RWPE2 (cell line): ENCODE data around the gene C20orf96.
A peak's percentile ranks its signal among the peaks of the same experiment; 100 is the strongest.

Source experiments
- ATAC-seq: fragments of 200-7000 bp; cut with Tn5 transposase; 3 replicates; pipeline ENCODE4 v1.9.1; 2021; ENCODE audit warnings: low read depth
- DNase-seq: peaks from one replicate; pipeline ENCODE4 v3.0.0-alpha.2; 2020; ENCODE audit warnings: low spot score
- H3K27ac ChIP-seq: fragments of 450-650 bp; 2 replicates; pipeline ENCODE4 v1.5.1; 2017; ENCODE audit warnings: mild to moderate bottlenecking; ENCODE audit not compliant: poor library complexity, severe bottlenecking
- H3K27me3 ChIP-seq: fragments of 250-450 bp; sonication (Bioruptor Pico); 2 replicates; pipeline ENCODE4 v1.5.1; 2021; ENCODE audit warnings: mild to moderate bottlenecking, moderate library complexity; ENCODE audit not compliant: insufficient read depth, poor library complexity, severe bottlenecking
- H3K36me3 ChIP-seq: fragments of 250-450 bp; sonication (Bioruptor Pico); 2 replicates; pipeline ENCODE4 v1.5.1; 2020; ENCODE audit warnings: low read depth, mild to moderate bottlenecking, moderate library complexity
- H3K4me1 ChIP-seq: fragments of 250-450 bp; sonication (Bioruptor Pico); 2 replicates; pipeline ENCODE4 v1.5.1; 2021; ENCODE audit warnings: mild to moderate bottlenecking, moderate library complexity; ENCODE audit not compliant: insufficient read depth, poor library complexity, severe bottlenecking
- H3K4me3 ChIP-seq: fragments of 250-450 bp; sonication (Bioruptor Pico); 2 replicates; pipeline ENCODE4 v1.5.1; 2021; ENCODE audit warnings: mild to moderate bottlenecking, moderate library complexity; ENCODE audit not compliant: severe bottlenecking
- H3K9me3 ChIP-seq: fragments of 250-450 bp; sonication (Bioruptor Pico); 2 replicates; pipeline ENCODE4 v1.5.1; 2021; ENCODE audit warnings: mild to moderate bottlenecking, moderate library complexity; ENCODE audit not compliant: severe bottlenecking
- TF ChIP-seq, protein P1 (sequence below): fragments of 450-650 bp; IDR thresholded peaks from one replicate; pipeline ENCODE4 v1.5.1; 2017; ENCODE audit warnings: mild to moderate bottlenecking, moderate library complexity; ENCODE audit not compliant: poor library complexity, severe bottlenecking

Gene C20orf96

DNA sequence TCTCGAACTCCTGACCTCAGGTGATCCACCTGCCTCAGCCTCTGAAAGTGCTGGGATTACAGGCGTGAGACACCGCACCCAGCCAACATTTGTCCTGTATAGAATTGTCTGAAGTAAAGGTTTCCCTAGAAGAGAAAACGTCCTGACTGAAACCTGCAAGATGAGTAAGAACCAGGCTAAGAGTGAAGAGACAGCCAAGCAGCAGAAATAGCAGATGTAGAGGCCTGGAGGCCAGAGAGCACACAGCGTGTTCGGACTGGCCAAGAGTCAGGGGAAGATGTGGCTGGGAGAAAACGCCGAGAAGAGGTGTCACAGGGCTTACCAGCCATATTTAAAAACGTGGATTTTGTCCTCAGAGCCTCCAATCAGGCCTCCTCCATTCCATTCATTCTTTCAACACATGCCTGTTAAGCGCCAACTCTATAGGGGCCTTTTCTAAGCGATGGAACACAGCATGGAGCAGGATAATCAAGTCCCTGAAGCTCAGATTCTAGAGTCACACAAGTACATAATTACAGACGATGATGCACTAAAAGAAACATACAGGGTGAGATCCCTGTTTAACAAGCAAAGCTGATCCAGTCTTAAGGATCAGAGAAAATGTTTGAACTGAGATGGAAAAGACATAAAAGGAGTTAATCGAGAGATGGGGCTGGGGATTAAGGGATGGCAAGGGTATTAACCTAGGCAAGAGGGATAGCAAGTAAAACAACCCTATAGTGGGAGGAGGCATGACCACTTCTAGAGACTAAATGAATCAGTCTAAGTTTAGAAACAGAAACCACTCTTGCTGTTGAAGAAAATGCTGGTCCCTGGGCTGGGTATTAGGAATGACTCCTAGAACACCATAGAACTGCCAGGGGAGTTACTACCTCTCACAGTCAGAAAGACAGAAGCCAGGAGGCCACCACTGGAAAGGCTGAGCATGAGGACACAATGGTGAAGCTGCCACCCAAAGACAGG lies 11.6 kb upstream of the C20orf96 start:
- H3K36me3 ChIP-seq = peaks cover 15% of the 10 kb centered on the region

DNA sequence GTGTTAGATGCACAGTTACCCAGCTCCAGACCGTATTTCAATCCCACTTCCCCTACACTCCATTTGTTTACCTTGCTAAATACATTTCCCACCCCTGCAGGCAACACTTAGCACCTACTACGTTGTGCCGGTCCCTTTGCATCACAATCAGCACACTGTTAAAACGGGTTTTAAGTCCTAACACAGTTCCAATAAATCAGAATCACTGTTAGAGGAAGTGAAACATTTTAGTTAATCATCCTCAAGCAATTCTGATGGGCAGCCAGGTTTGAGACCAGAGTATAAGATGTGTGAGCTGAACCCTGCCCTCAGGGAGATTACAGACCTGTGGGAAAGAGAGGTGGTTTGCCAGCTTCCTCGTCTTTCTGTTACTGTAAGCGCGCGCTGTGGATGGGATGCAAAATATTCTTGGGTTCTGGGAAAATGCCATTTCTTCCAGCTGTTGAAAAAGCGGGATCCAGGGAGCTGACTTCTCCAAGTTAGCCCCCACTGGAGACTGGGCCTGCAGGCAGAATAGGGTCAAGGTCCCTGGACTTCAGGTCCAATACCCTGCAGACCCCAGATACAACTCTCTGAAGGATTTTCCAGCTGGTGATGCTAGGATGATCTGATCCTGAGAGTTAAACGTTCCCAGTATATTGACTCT lies 9.9 kb upstream of the C20orf96 start:
- no peak for DNase-seq
- no peak overlapping the region for H3K4me3 ChIP-seq
- H3K27me3 ChIP-seq = no peaks in the 10 kb centered on the region
- no peaks in the 10 kb centered on the region for H3K9me3 ChIP-seq
- H3K27ac ChIP-seq = peak overlapping the region; percentile 92
- TF ChIP-seq, protein P1, sequence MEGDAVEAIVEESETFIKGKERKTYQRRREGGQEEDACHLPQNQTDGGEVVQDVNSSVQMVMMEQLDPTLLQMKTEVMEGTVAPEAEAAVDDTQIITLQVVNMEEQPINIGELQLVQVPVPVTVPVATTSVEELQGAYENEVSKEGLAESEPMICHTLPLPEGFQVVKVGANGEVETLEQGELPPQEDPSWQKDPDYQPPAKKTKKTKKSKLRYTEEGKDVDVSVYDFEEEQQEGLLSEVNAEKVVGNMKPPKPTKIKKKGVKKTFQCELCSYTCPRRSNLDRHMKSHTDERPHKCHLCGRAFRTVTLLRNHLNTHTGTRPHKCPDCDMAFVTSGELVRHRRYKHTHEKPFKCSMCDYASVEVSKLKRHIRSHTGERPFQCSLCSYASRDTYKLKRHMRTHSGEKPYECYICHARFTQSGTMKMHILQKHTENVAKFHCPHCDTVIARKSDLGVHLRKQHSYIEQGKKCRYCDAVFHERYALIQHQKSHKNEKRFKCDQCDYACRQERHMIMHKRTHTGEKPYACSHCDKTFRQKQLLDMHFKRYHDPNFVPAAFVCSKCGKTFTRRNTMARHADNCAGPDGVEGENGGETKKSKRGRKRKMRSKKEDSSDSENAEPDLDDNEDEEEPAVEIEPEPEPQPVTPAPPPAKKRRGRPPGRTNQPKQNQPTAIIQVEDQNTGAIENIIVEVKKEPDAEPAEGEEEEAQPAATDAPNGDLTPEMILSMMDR = no peak
- H3K36me3 ChIP-seq = peaks cover 15% of the 10 kb centered on the region
- ATAC-seq = no peak
- peaks cover 12% of the 10 kb centered on the region for H3K4me1 ChIP-seq

More for the DNA sequence above, 11.6 kb upstream of the C20orf96 start:
- ATAC-seq (no peak), DNase-seq (no peak)
- H3K9me3 ChIP-seq = no peaks in the 10 kb centered on the region
- H3K27ac ChIP-seq = no peak overlapping the region
- no peak overlapping the region for H3K4me3 ChIP-seq
- TF ChIP-seq, protein P1 = no peak
- H3K4me1 ChIP-seq = peaks cover 9% of the 10 kb centered on the region
- H3K27me3 ChIP-seq = no peaks in the 10 kb centered on the region

DNA sequence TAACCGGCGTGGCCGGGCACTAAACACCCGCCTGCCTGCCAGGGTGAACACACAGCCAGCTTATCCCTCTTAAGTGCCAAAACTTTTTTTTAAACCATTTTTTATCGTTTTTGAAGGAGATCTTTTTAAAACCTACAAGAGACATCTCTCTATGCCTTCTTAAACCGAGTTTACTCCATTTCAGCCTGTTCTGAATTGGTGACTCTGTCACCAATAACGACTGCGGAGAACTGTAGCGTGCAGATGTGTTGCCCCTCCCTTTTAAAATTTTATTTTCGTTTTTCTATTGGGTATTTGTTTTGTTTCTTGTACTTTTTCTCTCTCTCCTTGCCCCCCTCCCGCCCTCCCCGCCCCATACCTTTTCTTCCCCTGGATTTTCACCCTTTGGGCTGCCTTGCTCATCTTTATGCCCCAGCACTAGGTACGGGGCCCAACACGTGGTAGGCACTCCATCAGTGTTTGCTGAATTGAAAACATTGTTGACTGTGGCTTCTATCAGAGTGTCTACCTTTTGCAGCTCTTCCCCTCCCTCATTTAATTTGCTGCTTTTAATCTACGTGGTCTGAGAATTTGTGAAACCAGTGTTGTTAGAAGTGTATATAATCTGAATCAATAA lies 8.3 kb upstream of the C20orf96 start:
- H3K36me3 ChIP-seq = peaks cover 15% of the 10 kb centered on the region
- DNase-seq = no peak
- H3K9me3 ChIP-seq = no peaks in the 10 kb centered on the region
- TF ChIP-seq, protein P1 = no peak
- peaks cover 12% of the 10 kb centered on the region for H3K4me1 ChIP-seq
- H3K27ac ChIP-seq = peak overlapping the region; percentile 92
- H3K27me3 ChIP-seq = no peaks in the 10 kb centered on the region
- peak overlapping the region; percentile 85 for H3K4me3 ChIP-seq
- ATAC-seq = no peak

DNA sequence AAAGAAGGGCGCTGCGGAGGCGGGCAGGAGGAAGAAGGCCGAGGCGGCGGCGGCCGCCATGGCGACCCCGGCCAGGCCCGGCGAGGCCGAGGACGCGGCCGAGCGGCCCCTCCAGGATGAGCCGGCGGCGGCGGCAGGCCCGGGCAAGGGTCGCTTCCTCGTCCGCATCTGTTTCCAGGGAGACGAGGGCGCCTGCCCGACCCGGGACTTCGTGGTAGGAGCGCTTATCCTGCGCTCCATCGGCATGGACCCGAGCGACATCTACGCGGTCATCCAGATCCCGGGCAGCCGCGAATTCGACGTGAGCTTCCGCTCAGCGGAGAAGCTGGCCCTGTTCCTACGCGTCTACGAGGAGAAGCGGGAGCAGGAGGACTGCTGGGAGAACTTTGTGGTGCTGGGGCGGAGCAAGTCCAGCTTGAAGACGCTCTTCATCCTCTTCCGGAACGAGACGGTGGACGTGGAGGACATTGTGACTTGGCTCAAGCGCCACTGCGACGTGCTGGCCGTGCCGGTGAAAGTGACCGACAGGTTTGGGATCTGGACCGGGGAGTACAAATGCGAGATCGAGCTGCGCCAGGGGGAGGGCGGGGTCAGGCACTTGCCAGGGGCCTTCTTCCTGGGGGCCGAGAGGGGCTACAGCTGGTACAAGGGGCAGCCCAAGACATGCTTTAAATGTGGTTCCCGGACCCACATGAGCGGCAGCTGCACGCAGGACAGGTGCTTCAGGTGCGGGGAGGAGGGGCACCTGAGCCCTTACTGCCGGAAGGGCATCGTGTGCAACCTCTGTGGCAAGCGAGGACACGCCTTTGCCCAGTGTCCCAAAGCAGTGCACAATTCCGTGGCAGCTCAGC lies 7.6 kb upstream of the C20orf96 start:
- no peaks in the 10 kb centered on the region for H3K9me3 ChIP-seq
- H3K27ac ChIP-seq = peak overlapping the region; percentile 92
- H3K27me3 ChIP-seq = no peaks in the 10 kb centered on the region
- peak overlapping the region; percentile 85 for H3K4me3 ChIP-seq
- H3K36me3 ChIP-seq = peaks cover 15% of the 10 kb centered on the region
- TF ChIP-seq, protein P1 = no peak
- DNase-seq (no peak), ATAC-seq (peak; percentile 55)
- H3K4me1 ChIP-seq = peaks cover 12% of the 10 kb centered on the region
